RCC 7860 (cell line): Measurements from ENCODE around the gene MAP1B.

Experiments used
- DNase-seq: peaks from one replicate; pipeline ENCODE4 v3.0.0-alpha.2; 2015; ENCODE audit warnings: low spot score
- FAIRE-seq: peaks from 2 replicates; lab custom pipeline; 2012; peaks lifted over from hg19 to GRCh38; lab: Jason Lieb, UNC

The MAP1B gene

DNA sequence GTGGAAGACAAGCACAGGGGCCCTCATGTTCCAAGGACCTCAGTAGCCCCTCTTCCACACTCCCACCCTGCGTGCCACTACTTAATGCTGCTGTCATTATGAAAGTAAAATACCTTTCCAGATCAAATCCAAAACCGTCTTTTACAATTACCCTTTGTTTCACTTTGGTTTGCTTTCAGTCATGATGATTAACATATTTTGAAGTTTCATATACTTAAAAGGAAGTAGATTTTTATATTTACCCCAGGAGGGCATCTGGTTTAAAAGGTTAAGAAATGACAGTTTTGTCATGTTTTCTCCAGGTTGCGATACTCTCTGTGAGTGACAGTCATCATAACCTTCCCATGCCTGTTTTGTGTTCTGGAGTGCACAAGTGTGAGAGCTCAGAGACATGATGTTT is 13.5 kb upstream of the MAP1B start:
- DNase-seq = no peak
- no peak for FAIRE-seq

DNA sequence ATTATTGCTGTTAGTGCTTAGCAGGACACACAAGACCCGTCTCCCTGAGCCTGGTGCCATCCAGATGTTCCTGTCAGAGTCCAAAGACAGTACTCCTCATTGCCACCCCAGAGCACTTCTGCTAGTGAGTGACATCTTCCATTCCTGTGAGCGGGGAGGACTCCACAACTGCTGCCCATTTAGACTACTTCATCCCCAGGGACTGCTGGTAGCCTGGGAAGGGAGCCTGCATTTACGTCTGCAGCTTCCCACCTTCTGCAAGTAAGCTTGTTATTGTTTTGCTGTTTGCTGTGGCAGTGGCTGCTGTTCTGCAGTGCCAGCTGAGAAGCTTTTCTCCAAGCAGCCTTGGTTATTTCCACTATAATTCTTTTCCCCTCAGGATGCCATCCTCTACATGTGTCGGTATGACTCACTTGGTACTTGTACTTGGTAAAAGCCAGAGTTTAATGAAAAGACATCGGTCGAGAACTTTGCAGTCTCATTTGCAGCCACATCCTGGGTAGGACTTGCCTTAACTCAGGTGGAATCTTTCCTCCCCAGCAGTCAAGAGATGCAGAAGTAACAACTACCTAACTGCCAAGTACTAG is 10.6 kb upstream of the MAP1B start:
- no peak for FAIRE-seq
- DNase-seq = no peak

DNA sequence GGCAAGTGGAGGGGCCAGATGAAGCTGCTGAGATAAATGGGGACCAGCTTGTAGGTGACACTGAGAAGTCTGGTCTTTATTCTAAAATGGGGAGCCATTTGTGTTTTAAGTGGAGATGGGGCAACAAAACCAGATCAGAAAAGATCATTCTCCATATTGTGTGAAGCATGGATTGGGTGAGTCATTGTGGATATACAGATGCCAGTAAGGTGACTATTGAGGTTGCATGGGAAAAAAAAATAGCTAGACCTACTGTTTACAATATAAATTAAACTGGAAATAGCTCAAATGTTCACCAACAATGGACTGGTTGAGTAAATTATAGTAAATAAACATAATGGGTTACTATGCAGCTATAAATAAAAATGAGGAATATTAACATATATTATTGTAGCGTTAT is 5.4 kb upstream of the MAP1B start:
- FAIRE-seq (no peak), DNase-seq (no peak)

DNA sequence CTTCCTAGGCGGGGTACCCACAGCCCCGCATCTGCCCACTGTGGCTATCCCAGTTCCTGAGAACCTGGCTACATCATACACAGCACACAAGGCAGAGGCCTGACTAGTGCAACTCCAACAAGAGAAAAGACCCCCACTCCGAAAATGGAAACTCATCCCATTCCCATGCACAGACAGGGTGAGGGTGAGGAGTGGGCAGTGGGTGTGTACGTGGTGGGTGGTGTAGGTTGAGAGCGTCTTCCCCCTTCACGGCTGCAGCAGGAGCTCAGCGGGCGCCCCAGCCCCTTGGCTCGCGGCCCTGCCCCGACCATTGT is 501 bp upstream of the MAP1B start:
- FAIRE-seq (no peak), DNase-seq (no peak)

DNA sequence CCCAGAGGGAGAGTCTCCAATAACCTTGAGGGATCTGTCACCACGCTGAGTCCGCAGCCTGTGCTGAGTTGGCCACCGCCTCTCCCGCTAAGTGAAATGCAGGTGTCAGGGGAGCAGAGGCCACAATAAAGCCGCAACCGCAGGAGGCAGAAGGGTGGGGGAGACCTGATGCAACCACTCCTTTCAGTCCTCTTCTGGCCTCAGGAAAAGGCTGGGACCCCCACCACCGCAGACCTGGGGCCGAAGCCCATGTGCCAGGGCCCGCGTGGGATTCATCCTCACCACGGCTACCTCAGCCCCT is 576 bp downstream of the MAP1B start:
- FAIRE-seq = no peak
- DNase-seq = peak; percentile 11

DNA sequence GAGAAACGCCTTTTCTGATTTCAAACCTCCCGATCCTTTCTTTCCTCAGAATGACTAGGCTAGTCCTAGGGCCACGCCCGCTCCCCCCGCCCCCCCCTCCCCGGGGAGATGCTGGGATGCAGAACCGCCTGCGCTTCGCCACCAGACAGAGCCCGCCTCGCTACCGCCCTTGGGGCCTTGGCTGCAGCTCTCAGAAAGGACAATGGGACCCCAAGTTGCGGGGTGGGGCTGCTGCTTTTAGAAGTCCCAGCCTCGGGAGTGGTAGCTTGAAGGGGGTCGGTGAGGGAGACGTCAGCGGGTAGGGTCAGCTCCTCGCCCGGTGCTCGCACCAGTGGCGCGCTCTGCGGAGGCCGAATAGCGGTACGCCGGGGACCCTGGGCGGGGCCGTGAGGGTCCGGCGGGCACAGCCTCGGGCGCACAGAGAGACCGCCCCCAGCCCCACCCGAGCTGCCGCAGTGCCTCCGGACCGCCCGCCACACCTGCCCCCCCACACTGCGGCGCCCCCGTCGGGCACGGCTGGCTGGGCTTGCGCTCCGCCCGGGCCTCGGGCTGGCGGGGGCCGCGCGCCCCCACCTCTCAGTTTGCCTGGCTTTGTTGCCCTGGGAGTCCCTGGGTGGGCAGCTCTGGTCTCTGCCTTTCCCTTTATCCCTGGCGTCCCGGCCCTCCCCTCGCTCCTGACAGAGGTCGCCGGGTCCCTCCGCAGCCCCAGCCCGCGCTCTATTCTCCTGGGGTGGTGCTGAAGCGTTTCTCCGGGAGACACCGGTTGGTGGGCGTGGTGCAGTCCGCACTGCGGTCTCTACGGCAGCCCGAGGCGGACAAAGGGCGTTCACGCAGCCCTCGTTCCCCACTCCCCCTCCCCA is 1.2 kb downstream of the MAP1B start:
- FAIRE-seq = no peak
- peak; percentile 43 for DNase-seq

DNA sequence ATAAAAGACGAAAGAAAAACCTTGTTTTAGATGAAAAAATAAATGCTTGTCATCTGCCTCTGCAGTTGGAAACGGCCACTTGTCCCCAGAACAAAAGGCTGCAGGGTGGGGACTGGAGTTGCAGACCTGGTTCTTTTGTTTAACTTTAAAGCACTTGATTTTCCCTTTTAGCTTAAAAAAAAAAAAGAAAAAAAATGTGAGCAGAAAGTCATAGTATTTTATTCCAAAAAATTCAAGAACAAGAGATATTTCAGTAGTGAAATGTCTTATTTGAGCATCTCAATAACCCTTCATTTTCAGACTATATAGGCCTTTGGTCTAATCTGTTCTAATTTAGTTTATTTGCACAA is 1.8 kb downstream of the MAP1B start:
- FAIRE-seq (no peak), DNase-seq (no peak)

DNA sequence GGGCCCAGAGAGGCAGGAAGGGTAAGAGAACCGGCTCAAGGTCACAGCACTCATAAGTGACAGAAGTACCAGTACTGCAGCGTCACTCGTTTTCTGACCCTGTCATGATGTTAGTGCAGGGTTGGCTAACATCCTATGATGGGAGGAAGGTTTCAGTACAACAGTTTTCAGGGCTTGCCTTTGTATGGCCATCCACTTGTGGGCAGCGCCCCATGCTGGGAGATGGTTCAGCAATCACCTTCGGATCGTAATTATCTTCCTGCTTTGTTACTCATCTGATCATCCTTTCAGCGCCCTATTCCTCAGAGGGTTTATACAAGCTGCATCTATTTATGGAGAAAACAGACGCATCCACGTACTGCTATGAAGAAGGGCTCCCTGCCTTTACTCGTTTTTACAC is 2.4 kb downstream of the MAP1B start:
- no peak for DNase-seq
- FAIRE-seq = no peak

DNA sequence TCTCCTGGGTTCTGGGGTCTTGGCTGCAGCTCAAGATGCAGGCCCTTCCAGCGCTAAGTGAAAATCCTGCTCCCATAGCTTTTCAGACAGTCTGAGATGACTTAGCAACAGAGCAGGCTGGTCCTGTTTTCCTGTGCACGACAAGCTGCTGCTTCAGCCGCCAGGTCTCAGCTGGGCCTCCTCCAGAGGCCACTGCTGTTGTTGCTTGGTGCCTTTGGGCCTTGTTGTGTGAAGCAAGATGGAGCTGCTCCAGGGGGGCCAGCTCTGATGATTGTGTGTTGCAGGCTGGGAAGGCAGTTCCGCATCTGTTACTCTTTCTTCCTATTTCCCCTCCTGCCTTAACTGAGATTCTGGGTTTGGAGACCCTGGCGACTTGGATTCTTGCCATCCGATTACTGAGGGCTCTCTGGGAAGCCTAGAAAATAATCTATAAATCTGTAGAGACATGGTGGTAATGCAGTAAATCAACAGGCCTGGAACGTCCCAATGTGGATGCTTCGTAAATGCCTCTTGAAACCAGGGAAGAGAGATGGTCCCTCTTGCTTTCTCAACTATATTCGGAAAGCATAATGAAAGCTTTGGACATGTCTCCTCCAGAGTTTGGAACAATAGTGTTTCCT is 3.2 kb downstream of the MAP1B start:
- no peak for FAIRE-seq
- no peak for DNase-seq

DNA sequence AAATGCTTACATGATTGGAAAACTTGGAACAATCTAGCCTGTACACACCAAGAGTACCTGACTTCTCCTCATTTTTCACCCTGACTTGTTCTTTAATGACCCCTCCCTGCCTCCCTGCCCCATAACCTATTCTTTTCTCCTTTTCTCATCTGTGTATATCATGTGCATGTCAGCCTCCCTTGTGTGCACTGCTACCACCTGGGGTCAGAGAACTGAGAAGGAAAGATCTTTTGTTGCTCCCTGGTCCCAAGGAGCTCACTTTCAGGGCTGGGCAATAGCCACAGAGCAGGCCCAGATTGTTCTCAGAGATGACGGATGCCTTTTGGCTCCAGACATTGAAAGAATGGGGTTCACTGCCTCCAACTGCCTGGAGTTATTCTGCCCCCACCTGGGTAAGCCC is 5.1 kb downstream of the MAP1B start:
- FAIRE-seq (no peak), DNase-seq (no peak)

DNA sequence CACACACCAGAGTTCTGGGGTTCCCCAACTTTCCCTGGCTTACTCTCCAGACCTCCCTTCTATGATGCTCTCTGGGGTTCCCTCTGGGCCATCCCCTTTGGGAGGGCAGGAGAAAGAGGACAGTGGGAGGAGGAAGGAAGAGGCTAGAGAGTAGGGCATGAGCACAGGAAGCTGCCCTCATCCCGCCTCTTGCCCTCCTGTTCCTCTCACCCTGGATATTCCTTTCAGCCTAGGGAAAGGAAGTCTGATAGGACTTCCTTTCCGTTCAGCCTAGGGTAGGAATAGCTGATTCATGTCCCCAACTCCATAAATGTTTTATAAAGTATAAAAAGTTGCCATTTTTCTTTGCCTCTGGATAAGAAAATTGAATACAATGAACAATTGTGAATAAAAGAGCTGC is 7.4 kb downstream of the MAP1B start:
- DNase-seq = no peak
- no peak for FAIRE-seq

DNA sequence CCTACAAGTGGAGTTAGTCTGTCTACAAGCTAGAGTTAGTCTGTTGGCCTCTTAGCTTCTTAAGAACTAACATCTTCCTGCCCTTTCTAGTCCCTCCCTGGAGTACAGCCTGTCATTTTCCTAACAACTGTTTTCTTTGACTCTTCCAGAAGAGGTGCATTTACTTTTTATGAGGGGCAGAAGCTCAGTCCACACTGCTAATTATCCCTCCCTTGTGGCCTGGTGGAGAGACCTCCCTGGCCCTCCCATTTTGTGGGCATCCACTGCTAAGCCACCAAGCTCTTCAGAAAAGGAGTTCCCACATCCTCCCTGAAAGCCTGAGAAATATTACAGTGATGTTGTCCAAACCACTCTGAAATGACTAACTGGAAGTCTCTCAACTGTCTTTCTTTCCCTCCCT is 8.0 kb downstream of the MAP1B start:
- FAIRE-seq (no peak), DNase-seq (no peak)

DNA sequence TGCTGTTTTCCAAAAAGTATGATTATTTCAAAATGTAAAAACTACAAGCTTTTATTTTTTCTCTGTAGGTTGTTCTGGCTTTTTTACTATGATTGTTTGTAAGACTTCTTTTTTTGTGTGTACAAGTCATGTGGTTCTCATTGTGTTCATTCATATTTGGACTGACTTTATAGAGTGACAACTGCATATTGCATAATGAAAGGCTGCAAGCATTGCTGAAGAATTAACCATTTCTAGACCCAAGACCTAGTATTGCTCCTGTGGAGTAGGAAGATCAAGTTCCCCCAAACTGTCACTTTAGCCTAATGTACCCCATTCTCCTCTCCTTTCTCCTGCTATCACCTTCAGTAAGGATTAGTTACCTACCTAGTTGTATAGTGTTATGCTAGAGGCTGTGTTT is 10.0 kb downstream of the MAP1B start:
- DNase-seq (no peak), FAIRE-seq (no peak)

DNA sequence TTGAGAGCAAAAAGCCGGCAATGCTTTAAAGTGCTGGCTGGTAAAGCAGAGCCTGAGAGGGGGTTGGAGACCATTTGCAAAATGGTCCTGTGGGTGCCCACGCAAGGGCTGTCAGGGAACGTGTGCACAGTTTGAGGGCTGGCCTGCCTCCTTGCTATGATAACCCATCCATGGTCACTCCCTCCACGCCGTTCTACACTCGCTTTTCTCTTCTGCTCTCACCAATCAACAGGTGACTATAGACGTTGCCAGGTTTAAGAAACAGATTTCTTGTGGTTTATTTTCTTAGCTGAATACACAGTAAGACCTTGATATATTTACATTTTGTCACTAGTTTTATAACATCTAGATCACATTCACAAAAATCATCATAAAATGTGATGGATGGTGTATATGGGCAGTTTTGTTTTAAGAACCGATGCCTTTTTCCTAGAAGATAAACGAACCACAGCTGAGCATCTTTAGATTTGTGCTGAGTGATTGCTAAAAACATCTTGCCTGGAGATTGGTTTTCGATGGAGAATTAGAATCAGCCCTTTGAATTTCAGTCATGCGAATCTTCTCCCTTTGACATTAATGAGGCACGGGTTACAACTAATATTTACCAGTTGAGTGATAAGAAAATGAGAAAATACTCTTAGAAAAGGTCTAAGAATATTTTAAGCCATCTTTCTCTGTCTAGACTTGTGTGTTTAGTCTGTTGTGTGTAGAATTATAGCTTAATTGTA is 13.9 kb downstream of the MAP1B start:
- FAIRE-seq = no peak

DNA sequence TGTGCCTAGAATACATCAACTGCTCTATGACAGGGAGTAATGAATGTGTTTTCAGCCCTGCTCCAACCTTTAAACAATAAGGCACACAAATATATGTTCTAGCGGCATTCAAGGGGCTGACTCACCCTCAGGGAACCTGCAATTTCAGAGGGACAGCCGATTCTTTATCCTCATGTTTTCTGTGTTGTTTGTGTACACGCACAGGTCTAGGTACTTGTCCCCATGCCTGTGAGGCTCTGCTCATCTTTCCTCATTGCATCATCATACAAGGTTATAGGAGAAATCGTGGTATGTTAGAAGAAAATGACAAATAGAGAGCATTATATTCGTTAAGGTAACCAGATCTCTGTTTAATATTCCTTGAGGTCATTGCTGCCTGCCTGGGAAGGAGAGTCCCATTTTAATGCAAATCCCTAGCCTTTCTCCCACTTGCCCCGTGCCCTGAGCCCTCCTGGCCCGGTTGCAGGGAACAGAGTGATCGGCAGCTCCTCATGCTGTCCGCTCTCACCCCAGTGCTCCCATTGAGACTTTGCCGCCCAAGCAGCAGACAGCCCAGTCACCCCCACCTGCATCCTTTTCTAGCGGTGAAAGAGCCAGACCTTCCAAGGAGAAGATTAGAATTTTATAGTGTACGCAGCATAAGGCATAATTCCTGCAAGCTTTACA is 14.6 kb downstream of the MAP1B start:
- FAIRE-seq = no peak
- DNase-seq = no peak

More for the DNA sequence above, 13.9 kb downstream of the MAP1B start:
- DNase-seq = no peak

DNA sequence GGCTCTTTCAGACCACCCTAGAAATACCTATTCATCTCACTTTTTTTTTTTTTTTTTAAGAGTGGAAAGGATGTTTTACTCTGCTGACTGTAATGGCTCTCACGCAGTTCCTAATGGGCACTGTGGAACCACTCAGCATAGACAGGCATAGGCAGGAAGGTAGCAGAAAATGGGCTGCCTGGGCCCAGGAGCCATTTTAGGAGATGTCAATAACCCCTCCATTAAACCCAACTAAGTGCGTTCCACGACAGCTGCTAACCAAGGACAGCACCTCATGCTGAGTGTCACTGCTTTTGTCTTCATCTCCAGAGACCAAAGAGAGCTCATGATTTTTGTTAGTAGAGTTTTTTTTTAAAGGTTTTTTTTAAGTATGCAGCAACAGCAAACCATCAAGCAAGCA is 15.3 kb downstream of the MAP1B start:
- FAIRE-seq (no peak), DNase-seq (no peak)

DNA sequence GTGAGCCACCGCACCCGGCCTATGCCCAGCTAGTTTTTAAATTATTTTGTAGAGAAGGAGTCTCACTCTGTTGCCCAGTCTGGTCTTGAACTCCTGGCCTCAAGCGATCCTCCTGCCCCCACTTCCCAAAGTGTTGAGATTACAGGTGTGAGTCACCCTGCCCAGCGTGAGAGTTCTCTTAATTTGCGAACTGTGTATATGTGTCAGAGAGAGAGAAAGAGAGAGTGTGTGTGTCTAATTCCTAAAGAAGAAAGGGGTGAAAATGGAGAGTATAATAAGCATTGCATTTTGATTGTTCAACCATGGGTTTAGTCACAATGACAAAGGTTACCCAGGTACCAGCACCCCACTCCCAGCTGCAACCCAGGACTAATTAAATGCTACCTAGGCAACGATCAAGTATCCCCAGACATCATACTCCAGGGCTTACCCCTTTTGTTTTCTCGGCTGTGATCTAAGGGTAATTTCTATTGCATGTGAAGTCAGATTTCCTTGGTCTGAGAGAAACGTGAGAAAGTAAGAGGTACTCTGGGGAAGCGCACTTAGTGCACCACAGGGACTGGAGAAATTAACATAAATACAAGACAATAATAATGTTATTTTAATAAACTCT is 16.6 kb downstream of the MAP1B start:
- DNase-seq (no peak), FAIRE-seq (no peak)

DNA sequence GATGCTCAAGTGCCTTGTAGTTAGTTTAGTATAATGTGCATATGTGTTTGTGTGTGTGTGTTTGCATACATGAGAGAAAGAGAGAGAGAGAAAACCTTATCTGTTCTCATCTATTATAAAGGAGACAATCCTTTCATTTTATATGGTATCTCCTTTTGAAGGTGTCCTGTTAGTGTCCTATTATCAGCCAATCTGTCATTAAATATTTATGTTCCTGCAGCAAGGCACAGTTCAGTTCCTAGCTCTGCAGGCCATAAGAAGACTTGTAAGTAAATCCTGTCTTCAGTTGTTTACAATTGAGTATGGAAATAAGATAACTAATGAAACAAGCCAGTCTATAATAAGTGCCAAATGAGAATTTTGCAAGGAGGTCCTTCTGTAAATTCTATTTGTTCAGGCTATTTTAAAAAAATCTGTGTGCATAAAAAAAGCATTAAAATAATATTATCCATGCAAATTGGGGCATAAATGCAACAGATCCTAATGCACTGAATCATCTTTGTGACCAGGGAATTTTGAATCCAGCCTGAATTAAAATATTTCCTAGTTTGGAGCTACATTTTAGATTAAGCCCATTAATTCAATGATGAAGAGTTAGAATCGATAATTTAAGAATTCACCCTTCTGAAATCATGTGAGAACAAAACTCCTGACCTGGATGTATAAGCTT is 18.1 kb downstream of the MAP1B start:
- no peak for DNase-seq
- FAIRE-seq = no peak

DNA sequence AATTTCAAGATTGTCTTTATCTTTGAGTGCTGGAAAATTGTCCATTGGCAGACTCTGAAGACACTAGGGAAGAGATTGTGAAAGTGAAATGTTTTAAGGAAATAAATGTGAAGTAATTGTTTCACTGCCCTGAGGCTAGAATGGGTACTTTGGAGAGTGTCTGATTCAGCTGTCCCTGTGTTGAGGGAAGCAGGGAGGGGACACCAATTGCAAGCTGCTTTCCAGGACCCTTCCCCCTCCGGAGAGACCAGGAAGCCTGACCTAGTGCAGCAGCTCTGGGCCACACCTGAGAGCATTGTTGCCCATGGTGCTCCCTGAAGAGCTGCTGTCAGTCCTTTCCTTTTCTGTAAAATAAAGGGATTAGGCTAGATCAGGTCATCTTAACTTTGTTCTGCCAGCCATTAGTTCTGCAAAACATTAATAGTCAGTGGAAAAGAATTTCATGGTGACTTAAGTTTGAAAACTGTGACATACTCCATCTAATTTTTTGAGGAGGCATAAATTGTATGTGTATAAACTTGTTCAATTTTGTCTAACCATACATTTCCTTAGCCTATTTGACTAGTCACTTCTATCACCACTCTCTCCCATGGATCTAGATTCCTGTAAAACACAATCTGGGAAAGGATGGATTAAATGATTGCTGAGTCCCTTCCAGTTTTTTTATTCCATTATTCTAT is 18.8 kb downstream of the MAP1B start:
- DNase-seq (no peak), FAIRE-seq (no peak)

DNA sequence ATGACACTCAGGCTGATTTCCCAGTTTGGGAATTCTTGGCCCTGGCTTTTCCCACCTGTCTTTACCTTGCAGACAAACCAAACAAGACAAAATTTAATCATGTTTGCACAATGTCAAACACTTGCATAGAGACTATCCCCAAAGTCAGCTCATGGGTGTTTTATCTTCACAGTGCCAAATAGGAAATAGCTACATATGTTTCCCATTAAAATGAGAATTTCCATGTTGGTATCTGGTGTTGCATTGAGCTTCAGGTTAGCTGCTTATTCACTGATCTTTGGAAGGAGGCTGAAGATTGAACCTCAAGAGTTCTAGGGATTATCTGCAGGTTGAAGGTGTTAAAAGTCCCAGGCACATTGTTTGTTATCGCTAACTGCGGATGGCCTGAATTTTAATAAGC is 19.5 kb downstream of the MAP1B start:
- DNase-seq = no peak
- FAIRE-seq = no peak
